ENCODE data around the gene HOXD13.

Gene HOXD13

DNA sequence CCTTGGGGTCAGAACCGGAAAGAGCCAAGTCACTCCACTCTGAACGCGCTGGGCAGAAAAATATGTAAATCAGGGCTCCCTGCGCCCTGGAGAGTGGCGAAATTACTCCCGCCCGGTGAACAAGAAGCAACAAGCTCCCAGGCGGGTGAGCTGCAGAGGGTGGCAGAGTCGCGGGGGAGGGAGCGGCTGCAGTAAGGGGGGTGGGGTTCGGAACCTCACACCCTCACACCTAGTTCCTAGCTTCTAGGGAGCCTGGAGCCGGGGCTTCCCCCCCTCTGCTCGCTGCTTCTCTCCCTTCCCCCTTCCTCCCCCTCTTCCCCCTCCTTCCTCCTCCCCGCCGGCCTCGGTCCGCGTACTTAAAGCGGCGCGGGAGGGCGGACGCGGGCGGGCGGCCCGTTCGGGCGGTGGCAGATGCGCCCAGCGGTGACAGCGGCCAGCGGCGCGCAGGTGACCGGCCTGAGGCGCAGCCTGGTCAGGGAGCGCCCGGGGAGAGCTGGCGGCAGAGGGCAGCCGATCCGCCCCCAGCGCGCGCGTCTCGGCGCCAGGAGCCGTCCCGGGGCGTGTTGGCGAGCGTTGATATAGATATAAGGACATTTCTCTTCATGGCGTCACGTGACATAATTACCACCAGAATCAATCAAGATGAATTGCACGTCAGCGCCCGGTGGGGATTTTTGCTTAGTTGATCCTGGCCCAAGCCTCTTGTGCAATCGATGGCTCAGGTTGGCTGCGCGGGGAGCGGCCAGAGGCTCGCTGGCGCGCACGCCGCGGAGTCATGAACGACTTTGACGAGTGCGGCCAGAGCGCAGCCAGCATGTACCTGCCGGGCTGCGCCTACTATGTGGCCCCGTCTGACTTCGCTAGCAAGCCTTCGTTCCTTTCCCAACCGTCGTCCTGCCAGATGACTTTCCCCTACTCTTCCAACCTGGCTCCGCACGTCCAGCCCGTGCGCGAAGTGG is 14.3 kb downstream of the HOXD13 start, which contains the start of gene HOXD11:
HOXD11 (plus strand) TSS at position 700 of the 959 bp plus-strand sequence; CDS start at position 776, 76 bp downstream.
- DNase-seq: peak; percentile 69

DNA sequence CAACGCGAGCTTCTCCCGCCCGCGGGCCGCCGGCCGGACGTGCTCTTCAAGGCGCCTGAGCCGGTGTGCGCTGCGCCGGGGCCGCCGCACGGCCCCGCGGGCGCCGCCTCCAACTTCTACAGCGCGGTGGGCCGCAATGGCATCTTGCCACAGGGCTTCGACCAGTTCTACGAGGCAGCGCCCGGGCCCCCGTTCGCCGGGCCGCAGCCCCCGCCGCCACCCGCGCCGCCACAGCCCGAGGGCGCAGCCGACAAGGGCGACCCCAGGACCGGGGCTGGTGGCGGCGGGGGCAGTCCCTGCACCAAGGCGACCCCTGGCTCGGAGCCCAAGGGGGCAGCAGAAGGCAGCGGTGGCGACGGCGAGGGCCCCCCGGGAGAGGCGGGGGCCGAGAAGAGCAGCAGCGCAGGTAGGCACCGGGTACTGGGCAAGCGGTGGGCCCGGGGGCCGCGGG is 15.2 kb downstream of the HOXD13 start:
- DNase-seq: no peak

DNA sequence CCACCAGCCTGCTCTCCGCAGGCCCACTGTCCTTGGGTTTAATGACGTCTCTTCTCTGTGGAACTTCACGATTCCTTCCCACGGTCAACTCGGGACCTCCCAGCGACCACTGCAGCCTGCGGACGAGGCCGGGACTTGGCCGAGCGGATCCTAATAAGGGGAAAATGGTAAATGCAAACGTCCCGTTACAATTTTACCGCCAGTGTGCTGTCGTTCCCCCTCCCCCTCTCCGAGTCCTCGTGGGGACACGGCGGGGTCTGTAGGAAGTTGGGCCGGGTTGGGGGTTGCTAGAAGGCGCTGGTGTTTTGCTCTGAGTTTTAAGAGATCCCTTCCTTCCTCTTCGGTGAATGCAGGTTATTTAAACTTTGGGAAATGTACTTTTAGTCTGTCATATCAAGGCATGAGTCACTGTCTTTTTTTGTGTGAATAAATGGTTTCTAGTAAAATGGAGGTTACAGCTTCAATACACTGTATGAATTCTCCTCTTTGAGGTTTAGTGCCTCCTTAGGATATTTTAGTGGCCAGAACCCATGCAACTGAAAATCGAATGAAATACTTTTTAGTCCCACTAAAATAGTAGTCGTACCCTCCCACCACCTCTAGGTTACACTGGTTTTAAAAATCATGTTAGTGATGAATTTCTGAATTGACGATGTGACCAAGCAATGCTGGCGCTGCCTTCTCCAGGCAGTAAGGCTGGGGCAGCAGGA is 16.8 kb downstream of the HOXD13 start:
- no peak for DNase-seq

DNA sequence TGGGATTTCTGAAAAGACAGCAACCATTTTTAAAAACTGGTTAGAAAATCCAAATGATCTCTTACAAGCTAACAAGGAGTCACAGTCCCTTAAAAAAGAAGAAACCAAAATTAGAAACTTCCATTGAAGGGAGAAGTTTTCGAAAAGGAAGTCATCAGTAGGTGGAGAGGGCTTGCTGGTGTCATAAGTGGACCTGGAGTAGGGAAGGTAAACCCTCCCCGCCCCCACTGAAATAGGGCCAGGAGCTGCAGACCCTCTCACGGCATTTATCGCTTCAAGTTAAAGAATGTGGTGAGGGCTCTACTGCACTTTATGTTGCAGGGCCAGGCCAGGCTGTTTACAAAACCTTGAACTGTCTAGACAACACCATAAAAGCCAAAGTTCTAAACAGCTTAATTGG is 17.4 kb downstream of the HOXD13 start:
- no peak for DNase-seq

DNA sequence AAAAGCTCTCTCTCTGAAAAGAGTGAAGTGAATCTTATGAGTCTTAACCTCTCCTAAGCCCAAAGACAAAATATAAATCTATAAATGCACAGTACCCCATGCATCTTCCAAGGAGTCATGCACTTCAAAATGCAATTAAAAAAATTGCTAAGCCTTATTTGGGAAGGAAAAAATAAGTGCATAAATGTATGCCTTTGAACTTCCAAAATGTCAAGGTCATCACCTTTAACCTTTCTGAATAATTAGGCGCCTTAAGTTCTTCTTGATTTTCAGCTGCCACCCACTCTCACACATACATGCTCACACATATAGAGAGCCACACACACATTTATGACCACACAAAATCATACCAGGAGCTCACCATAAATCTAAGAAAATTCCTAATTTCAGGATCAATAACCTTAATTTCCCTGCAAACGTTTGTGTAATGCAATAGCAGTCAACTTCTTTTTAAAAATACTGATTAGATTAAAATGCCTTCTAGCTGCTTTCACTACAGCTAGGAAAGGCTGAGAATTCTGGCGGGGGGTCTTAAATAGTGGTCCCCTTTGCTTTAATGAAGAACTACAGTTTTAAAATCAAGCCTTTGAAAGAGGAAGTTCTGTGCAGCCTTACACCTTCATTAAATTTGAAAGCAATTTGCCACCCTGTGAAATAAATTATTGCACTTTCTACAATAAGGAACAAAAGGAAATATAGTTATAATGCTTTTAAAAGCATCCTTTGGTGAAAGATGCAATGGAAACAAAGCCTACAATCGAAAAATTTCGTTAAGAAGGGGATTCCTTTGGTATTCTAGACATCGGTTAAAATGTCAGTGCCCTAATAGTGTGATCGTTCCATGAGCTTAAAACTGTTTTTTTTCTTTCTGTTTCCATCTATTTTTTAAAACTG is 18.1 kb downstream of the HOXD13 start:
- DNase-seq: no peak

DNA sequence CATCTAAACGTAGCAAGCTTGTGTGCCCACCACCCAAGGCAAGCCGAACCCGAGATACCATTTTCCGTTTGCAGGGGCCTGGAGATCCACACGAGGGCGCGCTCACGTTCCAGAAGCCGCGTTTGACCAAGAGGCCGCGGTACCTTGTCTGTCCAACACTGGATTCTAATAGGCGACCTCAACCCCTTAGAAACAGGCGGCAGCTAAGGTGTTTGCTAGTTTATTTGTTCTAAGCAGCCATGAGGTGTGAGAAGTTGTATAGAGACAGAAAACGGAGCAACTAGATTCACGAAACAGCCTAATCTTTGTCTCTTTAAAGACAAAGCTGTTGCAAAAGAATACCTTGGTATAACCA is 18.8 kb downstream of the HOXD13 start:
- DNase-seq: peak; percentile 88

DNA sequence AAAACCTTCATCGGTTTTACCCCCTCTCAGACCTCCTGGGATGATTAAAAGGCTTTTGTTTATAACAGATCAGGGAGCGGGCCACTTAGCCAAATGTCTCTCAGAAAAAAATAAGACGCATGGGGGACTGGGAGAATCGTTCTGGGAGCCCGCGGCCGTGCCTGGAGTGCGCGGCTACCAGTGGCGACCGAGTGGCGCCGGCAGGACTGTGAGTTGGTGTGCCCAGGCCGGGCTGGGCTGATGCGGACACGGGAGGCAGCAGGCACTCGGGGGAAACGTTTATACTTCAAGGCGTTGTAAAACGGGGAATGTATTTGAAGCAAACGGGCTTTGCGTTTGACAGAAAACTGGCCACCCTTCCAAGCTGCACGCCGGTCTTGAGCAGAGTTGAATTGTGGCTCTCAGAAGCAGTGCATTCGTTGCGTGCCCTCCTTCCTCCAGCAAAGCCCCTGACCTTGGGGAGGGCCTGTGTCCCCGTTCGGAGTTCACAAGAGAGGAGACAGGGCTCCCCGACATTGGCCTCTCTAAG is 19.4 kb downstream of the HOXD13 start:
- DNase-seq: no peak

DNA sequence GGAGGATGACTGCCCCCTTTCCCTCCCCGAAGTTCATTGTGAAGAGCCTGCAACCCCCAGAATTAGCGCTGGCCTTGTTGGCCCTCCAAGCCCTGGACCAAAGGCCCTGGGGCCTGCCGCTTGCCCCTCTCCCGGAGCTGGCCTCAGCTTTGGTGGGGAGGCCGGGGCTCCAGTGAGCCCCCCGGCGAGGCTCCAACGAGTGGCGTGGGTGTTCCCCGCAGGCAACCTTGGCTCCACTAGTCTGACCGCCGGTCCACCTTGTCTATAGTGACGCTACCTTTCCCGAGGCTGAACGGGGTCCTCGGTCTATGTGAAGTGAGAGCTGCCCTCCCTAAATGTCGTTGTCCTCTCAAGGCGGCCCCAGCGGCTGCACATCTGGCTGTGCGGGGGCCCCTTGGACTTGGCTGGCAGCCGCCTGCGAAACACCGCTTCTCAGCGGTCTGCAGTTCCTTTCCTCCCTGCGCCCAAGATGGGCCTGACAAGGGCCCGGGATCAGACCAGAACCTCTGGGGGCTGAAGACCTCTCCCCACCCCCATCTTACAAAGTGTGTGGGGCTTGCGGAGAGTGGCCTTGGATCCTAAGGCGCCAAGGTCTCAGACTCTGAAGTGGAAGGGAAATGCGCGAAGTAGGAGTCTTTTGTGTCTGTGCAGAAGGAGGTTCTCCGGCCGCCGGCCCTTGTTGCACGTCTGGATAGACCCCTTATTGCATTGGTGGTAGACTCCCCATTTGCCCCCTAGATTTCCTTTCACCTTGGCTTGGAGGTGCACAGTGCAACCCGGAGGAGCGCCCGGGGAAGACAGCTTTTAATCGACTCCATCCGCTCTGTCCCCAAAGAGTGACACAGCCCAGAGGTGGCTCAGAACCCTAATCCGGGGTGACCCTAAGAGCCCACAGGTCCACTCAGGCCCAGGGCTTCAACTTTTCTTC is 20.1 kb downstream of the HOXD13 start:
- DNase-seq: no peak

DNA sequence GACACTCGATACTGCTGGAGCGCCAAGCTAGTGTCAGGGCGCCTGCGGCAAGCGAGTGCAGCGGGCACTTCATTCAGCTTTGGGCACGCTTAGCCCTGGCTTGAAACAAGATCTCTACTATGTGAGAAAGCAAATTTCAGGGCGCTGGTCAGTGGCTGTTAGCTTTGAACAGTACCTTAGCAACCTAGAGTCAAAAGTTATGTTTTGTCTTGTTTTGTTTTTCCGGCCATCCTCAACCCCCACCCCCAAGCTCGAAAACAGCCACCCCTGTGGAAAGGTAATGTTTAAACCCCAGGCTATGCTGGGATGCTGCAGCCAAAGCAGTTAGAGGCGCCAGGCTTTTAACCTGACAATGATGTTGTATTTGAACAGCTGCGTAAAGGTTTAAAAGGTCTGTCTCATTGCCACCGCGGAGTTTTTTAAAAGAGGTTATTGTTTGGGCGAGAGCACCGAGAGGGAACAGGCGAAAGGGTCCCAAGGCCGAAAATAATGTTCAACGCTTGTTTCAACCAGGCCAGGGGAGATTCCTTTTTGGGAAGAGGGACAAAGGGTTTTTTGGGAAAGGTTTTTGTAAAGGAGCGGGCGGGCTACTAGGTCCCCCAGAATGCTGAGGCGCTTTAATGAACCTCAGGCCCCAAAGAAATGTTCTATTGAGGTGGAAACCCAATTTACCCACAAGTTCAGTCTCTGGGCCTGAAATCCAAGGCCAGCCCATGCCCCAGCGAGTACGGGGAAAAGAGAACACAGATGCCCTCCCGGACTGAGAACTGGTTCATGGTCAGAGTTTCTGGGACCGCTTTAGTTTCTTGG is 21.8 kb downstream of the HOXD13 start:
- DNase-seq: no peak

DNA sequence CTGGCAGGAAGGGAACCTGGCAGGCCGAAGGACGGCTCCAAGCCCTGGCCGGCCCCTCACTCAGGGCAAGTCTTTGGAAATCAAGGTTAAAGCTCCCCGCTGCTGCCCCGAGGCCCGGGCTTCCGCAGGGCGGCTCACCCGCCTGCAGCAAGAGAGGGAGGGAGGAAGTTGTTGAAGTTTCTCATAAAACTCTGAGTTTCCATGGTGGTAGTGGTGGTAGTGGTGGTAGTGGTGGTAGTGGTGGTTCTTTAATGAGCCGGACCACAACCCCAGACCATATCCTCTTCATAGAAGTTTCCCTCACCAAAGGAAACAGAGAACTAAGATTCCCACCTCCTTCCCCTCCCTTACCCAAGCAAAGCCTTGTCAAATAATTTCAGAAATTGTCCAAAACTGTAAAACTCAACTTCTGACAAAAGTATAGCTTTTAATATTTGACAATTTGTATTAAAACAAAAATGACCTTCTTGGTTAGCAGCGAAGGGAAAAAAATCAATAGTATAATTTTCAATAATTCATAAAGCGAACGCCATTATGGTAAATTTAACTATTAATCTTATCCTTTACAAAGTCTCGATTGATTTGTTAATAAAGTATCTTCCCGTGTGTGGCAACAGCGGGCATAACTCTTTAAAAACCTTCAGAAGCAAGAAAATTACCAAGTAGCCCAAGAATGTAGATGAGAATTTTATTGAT is 22.6 kb downstream of the HOXD13 start:
- DNase-seq: no peak

DNA sequence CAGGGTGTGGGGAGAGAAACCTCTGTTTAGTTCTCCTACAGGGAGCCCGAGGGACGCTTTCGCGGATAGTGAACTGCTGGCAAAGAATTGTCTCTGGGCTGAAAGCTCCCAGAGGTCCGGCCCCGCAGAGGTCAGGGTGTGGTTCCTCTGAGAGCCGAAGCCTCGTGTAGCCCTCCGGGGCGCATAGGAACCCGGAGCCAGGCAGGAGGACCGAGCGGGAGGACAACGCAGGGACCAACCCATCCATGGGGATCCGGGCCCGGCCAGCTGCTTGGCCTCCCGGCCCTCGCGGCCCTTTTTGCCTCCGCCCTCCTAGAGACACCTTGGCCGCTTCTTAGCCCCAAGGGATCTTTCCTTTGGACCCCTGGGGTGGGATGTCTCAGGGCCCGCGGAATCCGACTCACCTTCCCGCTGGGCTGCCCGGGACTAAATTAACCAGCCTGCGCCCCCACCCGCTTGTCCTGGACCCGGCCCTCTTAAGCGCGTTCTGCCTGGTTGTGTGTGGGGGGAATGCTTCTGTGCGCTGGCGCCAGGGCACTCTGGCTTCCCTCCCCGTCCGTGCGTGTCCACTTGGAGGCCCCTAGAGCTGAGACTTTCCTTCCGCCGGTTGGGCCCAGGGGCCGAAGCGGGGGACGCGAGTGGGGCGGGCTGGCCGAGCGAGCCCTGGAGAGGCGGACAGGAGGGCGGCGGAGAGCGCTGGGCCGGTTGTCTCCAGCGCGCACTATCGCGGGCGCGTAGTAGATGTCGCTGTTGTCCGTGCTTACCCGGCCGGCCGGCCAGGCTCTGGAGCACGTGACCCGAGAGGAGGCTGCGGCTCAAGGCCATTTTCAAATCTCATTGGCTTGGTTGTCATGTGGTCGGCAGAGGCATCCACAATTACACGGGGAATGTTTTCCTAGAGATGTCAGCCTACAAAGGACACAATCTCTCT is 23.6 kb downstream of the HOXD13 start, which contains the start of gene HOXD10:
HOXD10 (plus strand) TSS at position 896 of the 931 bp plus-strand sequence. CDS start 56 bp downstream, outside the sequence.
- no peak for DNase-seq

DNA sequence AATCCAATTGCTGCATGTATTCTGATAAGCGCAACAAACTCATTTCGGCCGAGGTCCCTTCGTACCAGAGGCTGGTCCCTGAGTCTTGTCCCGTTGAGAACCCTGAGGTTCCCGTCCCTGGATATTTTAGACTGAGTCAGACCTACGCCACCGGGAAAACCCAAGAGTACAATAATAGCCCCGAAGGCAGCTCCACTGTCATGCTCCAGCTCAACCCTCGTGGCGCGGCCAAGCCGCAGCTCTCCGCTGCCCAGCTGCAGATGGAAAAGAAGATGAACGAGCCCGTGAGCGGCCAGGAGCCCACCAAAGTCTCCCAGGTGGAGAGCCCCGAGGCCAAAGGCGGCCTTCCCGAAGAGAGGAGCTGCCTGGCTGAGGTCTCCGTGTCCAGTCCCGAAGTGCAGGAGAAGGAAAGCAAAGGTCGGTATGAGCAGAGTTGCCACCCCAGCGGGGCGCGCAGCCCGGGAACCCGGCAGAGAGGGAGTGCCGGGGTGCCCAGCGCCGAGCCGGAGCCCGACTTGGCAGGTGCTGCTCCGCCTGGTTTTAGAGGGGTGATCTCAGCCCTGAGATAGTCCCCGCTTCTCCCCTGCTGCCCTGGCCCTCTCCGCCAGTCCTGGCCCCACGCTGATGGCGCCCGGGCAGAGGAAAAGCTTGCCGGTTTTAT is 24.8 kb downstream of the HOXD13 start:
- DNase-seq: no peak

DNA sequence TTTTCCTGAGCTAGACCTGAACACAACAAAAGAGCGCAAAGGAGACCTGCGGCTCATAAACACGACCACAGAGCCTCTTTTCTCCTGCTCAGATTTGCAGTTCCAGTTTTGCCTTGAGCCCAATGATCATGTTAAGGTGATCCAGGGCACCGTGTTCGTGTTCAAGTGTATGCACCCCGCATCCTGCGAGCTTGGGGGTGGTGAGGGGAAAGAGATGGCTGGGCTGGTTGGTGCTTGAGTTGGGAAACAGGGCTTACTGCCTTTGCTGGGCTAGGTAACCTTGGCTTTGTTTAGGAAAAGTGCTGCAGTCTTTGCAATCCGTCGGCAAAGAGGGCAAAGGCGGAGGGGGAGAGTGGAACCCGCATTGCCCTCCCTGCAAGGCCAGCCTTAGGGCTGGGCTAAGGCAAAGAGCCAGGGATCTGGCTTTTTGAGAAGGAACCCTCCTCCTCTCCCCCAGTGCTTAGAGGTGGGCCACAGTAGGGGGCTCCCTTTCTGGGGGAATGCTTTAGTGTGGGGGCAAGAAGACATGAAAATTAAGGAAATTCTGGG is 25.4 kb downstream of the HOXD13 start:
- no peak for DNase-seq

DNA sequence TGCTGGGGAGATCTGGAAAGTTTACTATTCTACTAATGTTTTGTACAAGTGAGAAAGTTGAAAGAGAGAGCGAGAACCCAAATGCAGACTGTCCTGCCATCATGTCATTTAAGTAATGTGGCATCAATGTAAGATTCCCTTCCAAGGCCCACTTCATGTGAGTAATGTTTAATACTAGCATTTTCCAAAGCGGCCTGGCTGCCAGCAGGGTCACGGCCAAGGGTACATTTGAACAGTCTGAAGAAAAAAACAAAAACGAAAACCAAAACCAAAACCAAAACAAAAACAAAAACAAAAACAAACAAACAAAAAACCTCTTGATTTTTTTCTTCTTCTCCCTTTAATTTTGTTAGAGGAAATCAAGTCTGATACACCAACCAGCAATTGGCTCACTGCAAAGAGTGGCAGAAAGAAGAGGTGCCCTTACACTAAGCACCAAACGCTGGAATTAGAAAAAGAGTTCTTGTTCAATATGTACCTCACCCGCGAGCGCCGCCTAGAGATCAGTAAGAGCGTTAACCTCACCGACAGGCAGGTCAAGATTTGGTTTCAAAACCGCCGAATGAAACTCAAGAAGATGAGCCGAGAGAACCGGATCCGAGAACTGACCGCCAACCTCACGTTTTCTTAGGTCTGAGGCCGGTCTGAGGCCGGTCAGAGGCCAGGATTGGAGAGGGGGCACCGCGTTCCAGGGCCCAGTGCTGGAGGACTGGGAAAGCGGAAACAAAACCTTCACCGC is 26.2 kb downstream of the HOXD13 start:
- peak; percentile 83 for DNase-seq

DNA sequence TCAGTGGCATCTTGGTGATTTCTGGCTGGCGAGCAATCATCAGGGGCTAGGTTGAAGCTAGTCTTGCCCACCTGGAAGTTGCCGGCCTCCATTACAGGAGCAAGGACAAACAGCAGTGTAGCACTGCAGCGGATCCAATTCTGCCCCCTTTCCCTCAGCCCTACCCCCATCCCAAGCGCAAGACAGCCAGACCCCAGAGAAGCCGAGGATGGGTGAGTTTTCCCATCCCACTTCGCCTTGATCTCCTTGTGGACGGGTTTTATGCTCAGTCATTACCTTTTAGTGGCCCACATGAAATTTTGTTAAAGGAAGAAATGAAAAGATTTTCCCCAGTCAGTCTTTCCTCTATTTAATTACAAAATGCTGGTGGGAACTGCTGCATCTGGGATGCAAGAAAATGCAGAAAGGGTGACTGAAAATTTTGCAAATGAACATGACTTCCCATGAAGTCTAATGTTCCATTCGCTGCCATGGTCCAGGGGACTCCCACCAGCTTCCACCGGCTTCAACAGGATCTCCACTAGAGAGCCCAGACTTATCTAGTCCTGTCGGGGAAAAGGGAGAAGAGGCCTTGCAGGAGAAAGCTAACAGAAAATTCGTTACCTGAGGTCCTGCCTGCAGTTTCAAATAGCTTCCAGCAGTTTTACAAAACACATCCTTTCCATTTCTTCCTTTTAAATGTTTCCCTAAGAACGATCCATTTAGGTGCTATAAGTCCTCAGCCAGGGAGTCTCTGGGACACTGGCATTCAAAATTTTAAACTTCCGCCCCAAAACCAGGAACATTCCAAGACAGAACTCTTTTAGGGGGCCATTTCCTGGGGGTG is 28.1 kb downstream of the HOXD13 start:
- no peak for DNase-seq
